SJCRH30 (cell line): ENCODE measurements around the gene UNC13B. TPM values are rescaled to one million over a fixed set of nuclear protein-coding genes. Genes with fewer than 3 reads are reported as not detected.

Experiments used
- DNase-seq, 2 experiments: peaks; one replicate each; pipeline ENCODE4 v3.0.0-alpha.2; 2015 to 2020
- H3K27ac ChIP-seq: fragments of 250-450 bp; sonication (Bioruptor Pico); 2 replicates; pipeline ENCODE4 v1.5.1; 2020; ENCODE audit warnings: mild to moderate bottlenecking, moderate library complexity
- H3K27me3 ChIP-seq: fragments of 250-450 bp; sonication (Bioruptor Pico); 2 replicates; pipeline ENCODE4 v1.5.1; 2020; ENCODE audit warnings: mild to moderate bottlenecking, moderate library complexity
- H3K36me3 ChIP-seq: fragments of 250-450 bp; sonication (Bioruptor Pico); 2 replicates; pipeline ENCODE4 v1.5.1; 2020; ENCODE audit warnings: mild to moderate bottlenecking, moderate library complexity
- H3K4me1 ChIP-seq: fragments of 250-450 bp; sonication (Bioruptor Pico); 2 replicates; pipeline ENCODE4 v1.5.1; 2020; ENCODE audit warnings: mild to moderate bottlenecking, moderate library complexity
- H3K4me3 ChIP-seq: fragments of 250-450 bp; sonication (Bioruptor Pico); 2 replicates; pipeline ENCODE4 v1.5.1; 2020; ENCODE audit warnings: mild to moderate bottlenecking, moderate library complexity
- H3K9me3 ChIP-seq: fragments of 250-450 bp; sonication (Bioruptor Pico); replicated peaks from 2 replicates; pipeline ENCODE4 v1.5.1; 2020; ENCODE audit warnings: mild to moderate bottlenecking, moderate library complexity
- total RNA-seq: library from RNA; depleted of rRNA; stranded (reverse); fragments of >200 nt; shearing (Covaris generic); gene quantifications from 2 replicates; pipeline ENCODE4 v1.2.3, GENCODE V29; 2014

Gene UNC13B
- total RNA-seq, 1 experiment from 2014 or later, result 2.0 TPM

DNA sequence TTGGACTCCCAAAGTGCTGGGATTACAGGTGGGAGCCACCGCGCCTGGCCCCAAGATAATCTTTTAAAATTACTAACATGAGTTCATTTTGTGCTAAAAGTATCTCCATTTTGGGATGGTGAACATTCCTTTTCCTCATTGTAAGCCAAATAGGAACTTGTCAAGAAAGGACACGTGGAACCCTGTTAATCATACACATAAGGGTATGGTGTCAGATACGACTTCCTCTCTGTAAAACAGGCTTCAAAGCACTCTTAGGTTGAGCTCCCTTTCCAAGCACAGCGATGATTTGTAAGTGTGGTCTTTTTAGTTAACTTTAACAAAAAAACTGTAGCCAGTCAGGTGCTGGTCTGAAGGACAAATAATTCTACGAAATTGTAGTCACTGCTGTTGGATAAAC, 132.7 kb downstream of the UNC13B start:
- no peak for DNase-seq
- H3K9me3 ChIP-seq, result no peaks in the 10 kb centered on the region
- H3K27me3 ChIP-seq, result 0 out of 2 replicates have a peak, but pooled peaks cover 3% of the 10 kb centered on the region
- no peak overlapping the region for H3K27ac ChIP-seq
- H3K4me1 ChIP-seq, result no peaks in the 10 kb centered on the region
- H3K36me3 ChIP-seq, result no peaks in the 10 kb centered on the region
- H3K4me3 ChIP-seq, result no peak overlapping the region

GRCh38 chr9:35295369-35296036, 133.7 kb downstream of the UNC13B start:
- no peaks in the 10 kb centered on the region for H3K4me1 ChIP-seq
- H3K9me3 ChIP-seq, result no peaks in the 10 kb centered on the region
- peaks cover 4% of the 10 kb centered on the region; the same call in 1 of the 2 replicates for H3K27me3 ChIP-seq
- H3K4me3 ChIP-seq, result no peak overlapping the region
- DNase-seq, result no peak
- no peaks in the 10 kb centered on the region for H3K36me3 ChIP-seq
- no peak overlapping the region for H3K27ac ChIP-seq

DNA sequence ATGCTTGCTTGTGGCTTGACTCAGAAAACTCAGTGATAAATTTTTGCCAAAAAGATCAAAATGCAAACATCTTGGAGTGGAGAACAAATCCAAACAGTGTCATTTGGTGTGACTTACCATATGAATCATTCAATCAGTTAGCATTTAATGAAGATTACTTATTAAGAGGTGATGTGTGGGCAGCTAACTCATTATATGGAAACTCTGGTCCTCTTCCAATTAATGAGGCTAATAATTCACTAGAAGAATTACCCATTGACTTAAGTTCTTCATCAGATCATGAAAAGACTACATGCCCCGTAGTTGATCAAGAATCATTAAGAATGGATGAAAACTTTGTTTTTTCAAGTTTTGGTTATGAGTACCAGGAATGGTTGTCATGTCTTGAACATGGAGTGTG, 141.8 kb downstream of the UNC13B start:
- Histone ChIP-seq H3K4me1 (no peaks in the 10 kb centered on the region), H3K9me3 (no peaks in the 10 kb centered on the region), H3K36me3 (no peaks in the 10 kb centered on the region), H3K27me3 (peaks cover 7% of the 10 kb centered on the region; the same call in 1 of the 2 replicates), H3K4me3 (no peak overlapping the region), H3K27ac (no peak overlapping the region)
- DNase-seq, result no peak

DNA sequence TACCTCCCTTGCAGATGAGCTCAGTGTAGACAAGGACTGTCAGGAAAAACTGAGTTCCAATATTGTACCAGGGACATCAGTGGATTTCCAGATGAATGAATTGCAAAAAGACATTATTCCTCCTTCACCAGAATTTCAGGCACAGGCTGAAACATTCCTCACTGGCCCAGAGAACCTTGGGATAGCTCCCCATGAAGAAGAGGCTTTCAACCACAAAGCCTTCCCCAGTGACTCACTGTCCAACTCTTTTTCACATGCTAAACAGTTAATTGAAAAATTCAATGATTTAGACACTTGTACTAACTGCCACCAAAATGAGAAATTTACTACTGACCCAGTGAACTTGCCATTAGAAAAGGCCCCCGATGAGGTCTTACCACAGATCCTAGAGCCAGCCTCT, 144.5 kb downstream of the UNC13B start:
- no peak for DNase-seq
- no peaks in the 10 kb centered on the region for H3K9me3 ChIP-seq
- H3K4me1 ChIP-seq, result no peaks in the 10 kb centered on the region
- H3K27ac ChIP-seq, result no peak overlapping the region
- no peaks in the 10 kb centered on the region for H3K36me3 ChIP-seq
- no peak overlapping the region for H3K4me3 ChIP-seq
- no peaks in the 10 kb centered on the region for H3K27me3 ChIP-seq

DNA sequence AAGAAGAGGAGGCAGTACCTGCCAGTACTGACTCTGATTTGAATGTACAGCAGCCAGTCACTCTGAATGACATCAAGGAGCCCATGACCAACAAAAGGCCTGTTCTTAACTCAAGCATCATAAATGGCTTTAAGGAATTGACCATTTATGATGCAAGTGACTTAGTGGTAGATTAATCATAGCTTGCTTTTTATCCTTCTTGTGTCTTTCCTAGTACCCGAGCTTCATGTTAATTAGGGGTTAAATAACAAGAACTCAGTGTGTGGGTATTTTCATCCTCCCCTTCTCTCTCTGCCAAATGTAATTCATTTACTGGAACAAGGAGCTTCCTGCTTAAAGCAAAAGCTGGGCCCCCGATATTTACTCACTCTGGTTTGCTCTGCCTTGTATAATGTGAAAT, 146.5 kb downstream of the UNC13B start:
- DNase-seq, result no peak
- Histone ChIP-seq H3K4me1 (no peaks in the 10 kb centered on the region), H3K36me3 (no peaks in the 10 kb centered on the region), H3K27ac (no peak overlapping the region), H3K4me3 (no peak overlapping the region), H3K9me3 (no peaks in the 10 kb centered on the region), H3K27me3 (no peaks in the 10 kb centered on the region)

- H3K27me3 ChIP-seq, result no peaks in the 10 kb centered on the region
- H3K4me1 ChIP-seq, result no peaks in the 10 kb centered on the region
- no peaks in the 10 kb centered on the region for H3K9me3 ChIP-seq
- H3K27ac ChIP-seq, result no peak overlapping the region
- no peaks in the 10 kb centered on the region for H3K36me3 ChIP-seq
- no peak overlapping the region for H3K4me3 ChIP-seq
- DNase-seq, result no peak
Observed at GRCh38 chr9:35311891-35312639, 150.3 kb downstream of the UNC13B start.

DNA sequence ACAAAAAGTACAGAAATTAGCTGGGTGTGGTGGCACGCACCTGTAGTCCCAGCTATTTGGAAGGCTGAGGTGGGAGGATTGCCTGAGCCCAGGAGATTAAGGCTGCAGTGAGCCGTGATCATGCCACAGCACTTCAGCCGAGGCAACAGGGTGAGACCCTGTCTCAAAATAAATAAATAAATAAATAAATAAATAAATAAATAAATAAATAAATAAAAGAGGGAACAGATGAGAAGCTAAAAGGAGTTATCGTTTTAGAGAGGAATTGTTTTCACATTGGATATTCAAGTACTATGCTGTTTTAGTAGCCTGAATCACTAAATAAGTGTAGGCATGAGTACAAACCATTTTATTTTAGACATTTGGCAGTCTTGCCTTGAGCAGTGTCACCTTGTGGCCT, 151.7 kb downstream of the UNC13B start:
- DNase-seq, result no peak
- H3K4me3 ChIP-seq, result no peak overlapping the region
- no peaks in the 10 kb centered on the region for H3K4me1 ChIP-seq
- H3K27me3 ChIP-seq, result no peaks in the 10 kb centered on the region
- H3K27ac ChIP-seq, result no peak overlapping the region
- H3K36me3 ChIP-seq, result no peaks in the 10 kb centered on the region
- H3K9me3 ChIP-seq, result no peaks in the 10 kb centered on the region

DNA sequence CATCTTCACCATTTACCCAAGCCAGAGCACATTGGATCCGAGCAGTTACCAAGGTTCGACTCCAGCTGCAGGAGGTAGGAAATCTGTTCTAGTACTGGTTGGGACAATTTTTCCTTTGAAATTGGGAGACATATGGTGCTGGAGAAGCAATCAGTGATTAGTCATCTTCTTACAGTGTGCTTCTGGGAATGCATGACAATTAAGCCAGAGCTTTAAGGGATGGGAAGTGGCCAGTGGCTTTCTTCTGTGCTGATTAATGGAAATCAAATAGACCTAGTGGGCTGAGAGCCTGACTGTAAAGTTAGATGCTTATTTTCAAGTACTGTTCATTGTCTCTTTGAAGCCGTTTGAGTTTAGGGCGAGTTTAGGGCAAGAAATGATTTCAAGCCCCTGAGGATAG, 152.1 kb downstream of the UNC13B start:
- no peak overlapping the region for H3K4me3 ChIP-seq
- H3K9me3 ChIP-seq, result no peaks in the 10 kb centered on the region
- no peak overlapping the region for H3K27ac ChIP-seq
- H3K4me1 ChIP-seq, result no peaks in the 10 kb centered on the region
- no peak for DNase-seq
- H3K27me3 ChIP-seq, result no peaks in the 10 kb centered on the region
- no peaks in the 10 kb centered on the region for H3K36me3 ChIP-seq

DNA sequence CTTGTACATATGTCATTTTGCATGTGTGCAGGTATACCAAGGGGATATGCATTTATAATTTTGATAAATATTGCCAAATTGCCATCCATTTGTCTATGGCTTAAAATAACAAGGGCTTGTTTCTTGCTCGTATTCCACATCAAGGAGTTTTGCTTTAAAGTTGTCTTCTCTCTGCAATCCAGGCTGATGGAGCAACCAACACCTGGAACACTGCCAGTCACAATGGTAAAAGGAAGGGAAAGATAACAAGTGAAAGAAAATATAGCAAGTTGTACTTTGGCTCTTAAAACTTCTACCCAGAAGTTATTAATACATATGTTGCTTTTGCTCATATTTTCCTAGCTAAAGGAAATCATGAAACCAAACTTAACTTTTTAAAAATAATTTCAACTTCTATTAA, 156.9 kb downstream of the UNC13B start:
- no peaks in the 10 kb centered on the region for H3K27me3 ChIP-seq
- no peaks in the 10 kb centered on the region for H3K36me3 ChIP-seq
- no peak for DNase-seq
- H3K4me3 ChIP-seq, result no peak overlapping the region
- H3K9me3 ChIP-seq, result no peaks in the 10 kb centered on the region
- H3K4me1 ChIP-seq, result no peaks in the 10 kb centered on the region
- H3K27ac ChIP-seq, result no peak overlapping the region

DNA sequence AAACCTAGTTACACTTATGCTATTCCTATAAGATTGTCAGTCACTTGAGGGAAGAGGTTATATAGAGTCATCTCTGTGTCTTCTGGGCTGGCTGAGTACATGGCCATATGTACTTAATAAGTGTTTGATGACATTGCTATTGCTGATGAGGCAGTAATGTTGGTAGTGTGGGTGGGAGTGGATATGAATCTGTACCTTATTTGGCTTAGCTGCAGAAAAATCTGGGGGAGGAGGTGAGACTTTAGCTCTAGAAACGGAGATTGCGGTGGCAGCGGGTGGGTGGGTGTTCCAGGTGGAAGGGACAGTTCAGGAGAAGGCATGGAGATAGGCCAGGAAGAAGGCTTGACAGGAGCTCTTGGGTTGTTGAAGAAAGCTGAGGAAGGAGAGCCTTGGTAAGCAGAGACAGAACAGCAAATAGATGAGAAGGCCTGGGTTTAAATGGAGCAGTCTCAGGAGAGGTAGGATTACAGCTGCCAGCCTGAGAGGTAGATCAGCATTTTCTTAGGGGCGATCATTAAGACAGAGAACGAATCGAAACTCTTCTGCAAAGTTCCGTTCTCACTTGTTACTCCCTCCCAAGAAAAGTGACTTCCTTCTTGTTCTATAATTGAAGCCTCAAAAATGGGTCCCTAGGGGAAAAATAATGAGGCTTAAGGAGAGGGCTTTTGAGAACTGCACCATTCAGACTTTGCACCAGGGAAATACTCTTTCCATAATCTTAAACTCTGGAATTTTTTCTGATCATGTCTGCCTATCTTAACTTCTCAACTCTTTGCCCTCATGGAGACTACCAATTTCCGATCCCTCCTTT, 160.5 kb downstream of the UNC13B start:
- H3K9me3 ChIP-seq, result no peaks in the 10 kb centered on the region
- no peak for DNase-seq
- H3K27me3 ChIP-seq, result no peaks in the 10 kb centered on the region
- H3K4me3 ChIP-seq, result no peak overlapping the region
- no peaks in the 10 kb centered on the region for H3K36me3 ChIP-seq
- H3K27ac ChIP-seq, result no peak overlapping the region
- no peaks in the 10 kb centered on the region for H3K4me1 ChIP-seq

GRCh38 chr9:35324966-35325365, 163.2 kb downstream of the UNC13B start:
- Histone ChIP-seq H3K36me3 (no peaks in the 10 kb centered on the region), H3K9me3 (no peaks in the 10 kb centered on the region), H3K27me3 (no peaks in the 10 kb centered on the region), H3K4me1 (no peaks in the 10 kb centered on the region), H3K27ac (no peak overlapping the region), H3K4me3 (no peak overlapping the region)
- DNase-seq, result no peak

DNA sequence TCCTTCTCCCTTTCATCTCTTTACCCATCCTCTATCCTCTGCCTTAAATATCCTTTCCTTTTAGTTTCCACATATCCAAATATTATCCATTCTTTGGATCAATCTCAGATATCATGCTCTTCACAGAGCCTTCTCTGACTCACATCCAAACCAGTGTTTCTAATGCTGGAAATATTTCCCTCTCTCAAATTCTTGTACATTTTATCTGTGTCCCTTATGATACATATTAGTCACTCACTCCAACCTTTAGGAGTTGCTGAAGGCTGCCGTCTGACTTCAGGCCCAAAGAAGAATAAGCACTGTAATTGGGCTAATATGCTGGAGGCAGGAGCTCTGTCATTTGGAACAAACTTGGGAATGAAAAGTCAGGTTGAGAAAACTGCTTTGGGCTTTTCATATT, 171.7 kb downstream of the UNC13B start:
- DNase-seq, result no peak
- Histone ChIP-seq H3K27me3 (no peaks in the 10 kb centered on the region), H3K4me1 (no peaks in the 10 kb centered on the region), H3K27ac (no peak overlapping the region), H3K4me3 (no peak overlapping the region), H3K36me3 (no peaks in the 10 kb centered on the region), H3K9me3 (no peaks in the 10 kb centered on the region)

- Histone ChIP-seq H3K27ac (no peak overlapping the region), H3K9me3 (no peaks in the 10 kb centered on the region), H3K36me3 (no peaks in the 10 kb centered on the region), H3K4me1 (no peaks in the 10 kb centered on the region), H3K4me3 (no peak overlapping the region), H3K27me3 (no peaks in the 10 kb centered on the region)
- DNase-seq, result no peak
Observed at GRCh38 chr9:35335164-35335563, 173.4 kb downstream of the UNC13B start.

DNA sequence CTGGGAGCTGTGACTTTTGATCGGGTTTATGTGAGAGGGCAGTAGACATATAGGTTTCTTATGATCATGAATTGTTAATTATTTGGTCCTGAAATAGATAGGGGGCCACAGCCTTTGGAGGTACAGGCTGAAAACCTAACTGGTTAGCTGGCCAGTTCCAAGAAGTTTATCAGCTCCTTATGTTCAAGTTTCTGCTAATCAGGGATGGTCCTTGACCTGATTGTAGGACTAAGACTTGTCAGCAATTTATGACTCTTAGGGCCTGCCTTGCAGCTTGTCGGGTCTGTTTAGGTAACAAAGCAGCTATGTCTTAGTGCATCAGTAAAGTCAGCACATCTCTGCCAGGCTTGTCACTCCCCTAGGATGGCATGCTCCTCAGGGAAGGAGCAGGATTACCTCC, 176.3 kb downstream of the UNC13B start:
- H3K36me3 ChIP-seq, result no peaks in the 10 kb centered on the region
- H3K27me3 ChIP-seq, result no peaks in the 10 kb centered on the region
- H3K4me3 ChIP-seq, result no peak overlapping the region
- no peak overlapping the region for H3K27ac ChIP-seq
- no peak for DNase-seq
- H3K9me3 ChIP-seq, result no peaks in the 10 kb centered on the region
- H3K4me1 ChIP-seq, result no peaks in the 10 kb centered on the region

- Histone ChIP-seq H3K36me3 (no peaks in the 10 kb centered on the region), H3K27me3 (no peaks in the 10 kb centered on the region), H3K4me3 (no peak overlapping the region), H3K4me1 (no peaks in the 10 kb centered on the region), H3K9me3 (no peaks in the 10 kb centered on the region), H3K27ac (no peak overlapping the region)
- DNase-seq, result no peak
Observed at GRCh38 chr9:35338561-35339274, 176.9 kb downstream of the UNC13B start.
